B cell (primary cell): ENCODE results near the gene DND1. TPM values are rescaled to one million over a fixed set of nuclear protein-coding genes. Genes with fewer than 3 reads are reported as not detected.

Experiments
- ATAC-seq: fragments of 200-7000 bp; cut with Tn5 transposase; one replicate; pipeline ENCODE4 v1.10.0; 2021; ENCODE audit warnings: low read depth, mild to moderate bottlenecking, moderate number of reproducible peaks, moderate library complexity
- CTCF ChIA-PET: fragments of 350-600 bp; sonication (Branson Sonifier 250); formaldehyde crosslinking; loops from one replicate; lab custom pipeline; 2021; ENCODE audit warnings: antibody characterized with exemption, inconsistent platforms; lab: Charles Lee
- POLR2A ChIA-PET: fragments of 350-600 bp; sonication (Branson Sonifier 250); formaldehyde crosslinking; loops from one replicate; lab custom pipeline; 2021; ENCODE audit warnings: antibody characterized with exemption; lab: Charles Lee
- DNase-seq: peaks from one replicate; pipeline ENCODE4 v3.0.0; 2013
- H2AFZ ChIP-seq: 2 replicates; pipeline ENCODE4 v1.6.1; 2012; ENCODE audit warnings: mild to moderate bottlenecking, low read depth, low read length; ENCODE audit not compliant: insufficient read depth, poor library complexity, severe bottlenecking
- H3K27ac ChIP-seq, 2 donors: 1 replicate in 1 of 2; 2 replicates in 1 of 2; pipeline ENCODE4 v1.5.1; 2012 to 2013; ENCODE audit warnings: low read length in 2 of 2, mild to moderate bottlenecking in 2 of 2, moderate library complexity in 1 of 2
- H3K27me3 ChIP-seq, 4 experiments: fragments of 200-600 bp in 1 of 4; sonication (generic) in 1 of 4; replicated peaks in 1 of 4; 1 replicate in 2 of 4; 2 replicates in 2 of 4; pipeline versions ENCODE4 v1.6.1 to v1.7.0; 2013 to 2016; ENCODE audit warnings: low read length in 3 of 4, mild to moderate bottlenecking in 2 of 4, mixed read lengths in 1 of 4, moderate library complexity in 1 of 4; ENCODE audit not compliant: insufficient read depth in 4 of 4, control insufficient read depth in 3 of 4; ENCODE audit errors: control extremely low read depth in 1 of 4
- H3K36me3 ChIP-seq, 2 experiments: replicated peaks in 1 of 2; 1 replicate in 1 of 2; 2 replicates in 1 of 2; pipeline versions ENCODE4 v1.6.1 to v1.7.1; 2013; ENCODE audit warnings: low read length in 1 of 2; ENCODE audit not compliant: insufficient read depth in 2 of 2, control insufficient read depth in 1 of 2; ENCODE audit errors: control extremely low read depth in 1 of 2, extremely low read depth in 1 of 2
- H3K4me1 ChIP-seq, 2 donors: fragments of 200-600 bp in 1 of 2; sonication (generic) in 1 of 2; 1 replicate in 1 of 2; 2 replicates in 1 of 2; pipeline versions ENCODE4 v1.5.1 to v1.6.1; 2013 to 2017; ENCODE audit warnings: low read length in 2 of 2; ENCODE audit not compliant: control insufficient read depth in 2 of 2, insufficient read depth in 2 of 2
- H3K4me2 ChIP-seq: replicated peaks from 2 replicates; pipeline ENCODE3; 2012; ENCODE audit warnings: mild to moderate bottlenecking, low read depth, low read length; ENCODE audit not compliant: poor library complexity, severe bottlenecking
- H3K4me3 ChIP-seq, 5 experiments: fragments of 200-600 bp in 1 of 5; sonication (generic) in 1 of 5; 1 replicate in 3 of 5; 2 replicates in 2 of 5; pipeline versions ENCODE4 v1.5.1 to v1.7.0; 2011 to 2016; ENCODE audit warnings: low read length in 4 of 5, mild to moderate bottlenecking in 4 of 5, low read depth in 2 of 5, control low read depth in 1 of 5, moderate library complexity in 1 of 5; ENCODE audit not compliant: insufficient read depth in 1 of 5; ENCODE audit errors: control extremely low read depth in 1 of 5, extremely low read depth in 1 of 5
- H3K79me2 ChIP-seq: fragments of 200-600 bp; sonication (generic); one replicate; pipeline ENCODE4 v1.6.0; 2016; ENCODE audit warnings: low read length; ENCODE audit not compliant: control insufficient read depth, insufficient read depth
- H3K9ac ChIP-seq: fragments of 200-600 bp; sonication (generic); 2 replicates; pipeline ENCODE4 v1.6.1; 2017; ENCODE audit warnings: mild to moderate bottlenecking, low read length, moderate library complexity
- H3K9me3 ChIP-seq, 3 donors: one replicate each; pipeline versions ENCODE4 v1.6.1 to v1.7.1; 2013; ENCODE audit warnings: low read length in 2 of 3; ENCODE audit not compliant: control insufficient read depth in 2 of 3, insufficient read depth in 1 of 3; ENCODE audit errors: control extremely low read depth in 1 of 3
- H4K20me1 ChIP-seq: 2 replicates; pipeline ENCODE4 v1.6.0; 2012; ENCODE audit warnings: mild to moderate bottlenecking, low read length; ENCODE audit not compliant: insufficient read depth, control insufficient read depth, poor library complexity, severe bottlenecking
- H3K27ac Mint-ChIP-seq: one replicate; pipeline ENCODE4 v1.8.0; 2021; ENCODE audit warnings: mixed read lengths
- H3K27me3 Mint-ChIP-seq: one replicate; pipeline ENCODE4 v1.8.0; 2021; ENCODE audit warnings: mixed read lengths
- H3K4me1 Mint-ChIP-seq: one replicate; pipeline ENCODE4 v1.8.0; 2021; ENCODE audit warnings: mixed read lengths
- H3K4me3 Mint-ChIP-seq: one replicate; pipeline ENCODE4 v1.8.0; 2021; ENCODE audit warnings: mixed read lengths
- H3K9me3 Mint-ChIP-seq: one replicate; pipeline ENCODE4 v1.8.0; 2022; ENCODE audit warnings: mixed read lengths; ENCODE audit not compliant: insufficient read depth
- EZH2 ChIP-seq: IDR thresholded peaks from 2 replicates; pipeline ENCODE4 v1.6.1; 2012; ENCODE audit warnings: borderline replicate concordance, low read depth, mild to moderate bottlenecking, moderate library complexity, low read length; ENCODE audit not compliant: insufficient read depth, poor library complexity, severe bottlenecking
- WGBS: methylation state at CpG from one replicate; pipeline ENCODE4 v1.1.5; 2013; ENCODE audit warnings: missing lambda C conversion rate; ENCODE audit not compliant: insufficient coverage; 5-methylcytosine and 5-hydroxymethylcytosine counted together
- intact Hi-C: fragments of 100-400 bp; cut with micrococcal nuclease; formaldehyde crosslinking; loops from one replicate; pipeline ENCODE4 v1.10.0; 2022
- polyA plus RNA-seq: library from polyadenylated mRNA; depleted of rRNA; stranded (reverse); fragments of >200 nt; gene quantifications from 2 replicates; pipeline ENCODE4 v1.2.3, GENCODE V29; 2012
- total RNA-seq, 2 donors: library from RNA; stranded (reverse); fragments of 120-200 nt in 1 of 2; gene quantifications; 1 replicate in 1 of 2; 2 replicates in 1 of 2; pipeline versions ENCODE4 v1.2.3 to v1.2.4, GENCODE V29; 2013 to 2022
- TF ChIP-seq, protein P1 (sequence below): fragments of 200-600 bp; IDR thresholded peaks from one replicate; pipeline ENCODE4 v1.8.0; 2022; ENCODE audit warnings: antibody characterized with exemption, mild to moderate bottlenecking

The DND1 gene
- total and polyA plus RNA-seq, 2 donors (not counting 1 experiment from before 2014, with no cell fraction given) = 3.0 to 3.6 TPM

DNA sequence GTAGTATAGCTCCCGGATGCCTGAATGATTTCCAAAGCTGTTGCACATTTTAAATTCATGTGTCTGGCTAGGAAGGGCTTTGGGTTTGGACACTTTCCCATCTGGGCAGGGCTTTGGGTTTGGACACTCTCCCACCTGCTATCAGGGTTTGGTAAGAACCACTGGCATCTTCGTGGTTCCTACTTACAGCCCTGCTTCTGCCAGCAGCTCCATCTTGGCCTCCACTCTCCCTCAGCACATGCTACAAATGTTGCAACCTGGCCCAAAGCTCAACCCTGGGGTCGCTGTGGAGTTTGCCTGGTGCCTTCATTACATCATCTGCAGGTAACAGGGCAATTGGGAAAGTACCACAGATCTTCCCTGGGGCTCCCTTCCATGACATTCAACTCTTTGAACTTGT is 30.7 kb downstream of the DND1 start:
- no peak for DNase-seq

DNA sequence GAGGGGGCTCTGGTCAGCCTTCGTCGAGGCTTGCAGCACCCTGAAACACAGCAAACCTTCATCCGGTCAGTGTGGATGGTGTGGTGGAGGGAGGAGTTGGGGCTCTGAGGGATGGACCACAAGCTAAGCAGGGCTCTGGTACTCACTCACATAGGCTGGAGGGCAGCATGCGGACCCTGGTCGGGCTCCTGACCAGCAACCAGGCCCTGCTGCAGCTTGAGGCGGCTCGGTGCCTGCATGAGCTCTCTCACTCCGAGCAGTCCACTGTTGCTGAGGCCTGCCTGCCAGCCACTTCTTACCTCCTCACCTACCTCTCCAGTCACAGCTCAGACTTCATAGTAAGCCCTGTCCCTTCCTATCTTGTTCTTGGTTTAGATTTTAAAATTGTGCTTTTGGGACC is 31.7 kb downstream of the DND1 start:
- no peaks in the 10 kb centered on the region for H3K27me3 ChIP-seq
- H3K27ac Mint-ChIP-seq = no peak overlapping the region
- H3K4me1 ChIP-seq = peaks cover 11 to 21% of the 10 kb centered on the region in 2 donors
- WGBS = 93% methylated on average over 7 of the region's 8 CpGs
- peaks cover 4% of the 10 kb centered on the region for H4K20me1 ChIP-seq
- no peak overlapping the region for H3K4me2 ChIP-seq
- no peaks in the 10 kb centered on the region for H3K27me3 Mint-ChIP-seq
- ATAC-seq = no peak
- H3K9me3 ChIP-seq = no peaks in the 10 kb centered on the region
- H3K27ac ChIP-seq = no peak overlapping the region
- CTCF ChIA-PET = no interaction called here
- peak overlapping the region; percentile 2 for H3K4me3 Mint-ChIP-seq
- peaks cover 35% of the 10 kb centered on the region for H3K79me2 ChIP-seq
- H3K4me3 ChIP-seq = no peak overlapping the region
- TF ChIP-seq, protein P1, sequence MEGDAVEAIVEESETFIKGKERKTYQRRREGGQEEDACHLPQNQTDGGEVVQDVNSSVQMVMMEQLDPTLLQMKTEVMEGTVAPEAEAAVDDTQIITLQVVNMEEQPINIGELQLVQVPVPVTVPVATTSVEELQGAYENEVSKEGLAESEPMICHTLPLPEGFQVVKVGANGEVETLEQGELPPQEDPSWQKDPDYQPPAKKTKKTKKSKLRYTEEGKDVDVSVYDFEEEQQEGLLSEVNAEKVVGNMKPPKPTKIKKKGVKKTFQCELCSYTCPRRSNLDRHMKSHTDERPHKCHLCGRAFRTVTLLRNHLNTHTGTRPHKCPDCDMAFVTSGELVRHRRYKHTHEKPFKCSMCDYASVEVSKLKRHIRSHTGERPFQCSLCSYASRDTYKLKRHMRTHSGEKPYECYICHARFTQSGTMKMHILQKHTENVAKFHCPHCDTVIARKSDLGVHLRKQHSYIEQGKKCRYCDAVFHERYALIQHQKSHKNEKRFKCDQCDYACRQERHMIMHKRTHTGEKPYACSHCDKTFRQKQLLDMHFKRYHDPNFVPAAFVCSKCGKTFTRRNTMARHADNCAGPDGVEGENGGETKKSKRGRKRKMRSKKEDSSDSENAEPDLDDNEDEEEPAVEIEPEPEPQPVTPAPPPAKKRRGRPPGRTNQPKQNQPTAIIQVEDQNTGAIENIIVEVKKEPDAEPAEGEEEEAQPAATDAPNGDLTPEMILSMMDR = no peak
- no peak for TF ChIP-seq EZH2
- no peak for DNase-seq
- no peak overlapping the region for H3K9ac ChIP-seq
- H3K36me3 ChIP-seq = peaks cover 0 to 24% of the 10 kb centered on the region in 2 experiments
- no peak overlapping the region for H2AFZ ChIP-seq
- H3K4me1 Mint-ChIP-seq = peaks cover 33% of the 10 kb centered on the region
- intact Hi-C loops = no loop called here
- H3K9me3 Mint-ChIP-seq = no peaks in the 10 kb centered on the region
- POLR2A ChIA-PET = interaction anchor here (0.6 kb wide), 1 partner anchor 55 kb away, joined by 6 read pairs; no protein-coding TSS in a partner anchor

More for the DNA sequence above, 30.7 kb downstream of the DND1 start:
- Histone ChIP-seq H3K36me3 (peaks cover 0 to 24% of the 10 kb centered on the region in 2 experiments), H3K27me3 (no peaks in the 10 kb centered on the region), H2AFZ (no peak overlapping the region), H3K4me1 (peaks cover 15 to 25% of the 10 kb centered on the region in 2 donors), H4K20me1 (peaks cover 5% of the 10 kb centered on the region), H3K27ac (no peak overlapping the region), H3K4me2 (no peak overlapping the region), H3K9me3 (no peaks in the 10 kb centered on the region), H3K9ac (no peak overlapping the region), H3K4me3 (no peak overlapping the region), H3K79me2 (peaks cover 41% of the 10 kb centered on the region)
- Mint-ChIP-seq H3K27ac (no peak overlapping the region), H3K4me3 (no peak overlapping the region), H3K4me1 (peaks cover 41% of the 10 kb centered on the region), H3K9me3 (no peaks in the 10 kb centered on the region), H3K27me3 (no peaks in the 10 kb centered on the region)
- TF ChIP-seq, protein P1 = no peak
- no peak for TF ChIP-seq EZH2
- ATAC-seq = no peak
- 89% methylated on average over 3 of the region's 3 CpGs for WGBS
- ChIA-PET CTCF (interaction anchor here (0.9 kb wide), 1 partner anchor 10 kb away, joined by 3 read pairs; no protein-coding TSS in a partner anchor), POLR2A (no interaction called here)
- intact Hi-C loops = no loop called here
